ENCODE data around the gene COG3.
A peak's percentile ranks its signal among the peaks of the same experiment; 100 is the strongest.
"Not testable (repeated sequence)": the region's sequence is repeated elsewhere in the genome, so short reads cannot be mapped to it uniquely, and the experiment has no call there.

Gene COG3

GRCh38 chr13:45464687-45465453 is at the start of gene COG3:
Gene COG3 (plus strand): TSS chr13:45464939. CDS start chr13:45465037, 98 bp downstream.
- peak within 1 kb of the TSS; percentile 88 for H3K4me3 ChIP-seq (ENCODE audit: low read depth, low read length)
- DNase-seq (ENCODE audit: low read depth): peak; percentile 96
- TF ChIP-seq CTCF (IDR thresholded peaks at IDR 0.05; ENCODE audit: control insufficient read depth, extremely low read depth, insufficient read depth): no peak; the same call in 1 of the 2 replicates

DNA sequence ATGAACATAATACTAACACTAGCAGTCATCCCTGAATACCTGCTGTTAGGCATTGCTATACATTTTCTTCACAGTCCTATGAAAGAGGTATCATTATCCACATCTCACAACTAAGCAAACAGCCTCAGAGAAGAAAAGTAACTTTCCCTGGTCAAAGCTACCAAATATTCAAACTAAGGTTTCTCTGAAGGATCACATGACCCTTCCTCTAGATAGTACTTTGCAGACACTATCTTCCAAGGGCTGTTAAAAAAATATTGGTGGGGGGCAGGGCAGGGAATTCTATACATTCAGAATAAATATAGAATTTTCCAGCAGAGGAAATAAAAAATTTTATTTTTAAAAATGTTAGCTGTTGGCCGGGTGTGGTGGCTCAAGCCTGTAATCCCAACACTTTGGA is 49.6 kb upstream of the COG3 start:
- no peak for TF ChIP-seq CTCF (IDR thresholded peaks at IDR 0.05; ENCODE audit: control insufficient read depth, extremely low read depth, insufficient read depth)
- no peak overlapping the region for H3K4me3 ChIP-seq (ENCODE audit: low read depth, low read length)
- no peak for DNase-seq (ENCODE audit: low read depth)

DNA sequence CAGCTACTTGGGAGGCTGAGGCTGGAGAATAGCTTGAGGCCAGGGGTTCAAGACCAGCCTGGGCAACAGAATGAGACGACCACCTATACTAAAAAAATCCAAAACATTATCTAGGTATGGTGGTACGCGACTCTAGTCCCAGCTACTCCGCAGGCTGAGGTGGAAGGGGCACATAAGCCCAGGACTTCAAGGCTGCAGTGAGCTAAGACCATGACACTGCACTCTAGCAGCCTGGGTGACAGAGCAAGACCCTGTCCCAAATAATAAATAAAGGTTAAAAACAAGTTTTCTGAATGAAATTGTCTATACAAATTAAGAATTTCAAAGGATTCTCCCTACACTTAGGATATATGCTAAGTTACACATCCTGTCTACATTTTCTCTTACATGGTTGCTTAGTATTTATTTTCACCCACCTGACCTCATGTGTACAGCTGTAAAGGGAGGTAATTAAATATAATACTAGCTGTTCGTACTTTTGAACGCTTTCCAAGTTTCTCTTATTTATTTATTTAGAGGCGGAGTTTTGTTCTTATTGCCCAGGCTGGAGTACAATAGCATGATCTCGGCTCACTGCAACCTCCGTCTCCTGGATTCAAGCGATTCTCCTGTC is 48.1 kb upstream of the COG3 start:
- H3K4me3 ChIP-seq (ENCODE audit: low read depth, low read length): peak overlapping the region; percentile 79
- DNase-seq (ENCODE audit: low read depth): peak; percentile 88
- no peak for TF ChIP-seq CTCF (IDR thresholded peaks at IDR 0.05; ENCODE audit: control insufficient read depth, extremely low read depth, insufficient read depth)

DNA sequence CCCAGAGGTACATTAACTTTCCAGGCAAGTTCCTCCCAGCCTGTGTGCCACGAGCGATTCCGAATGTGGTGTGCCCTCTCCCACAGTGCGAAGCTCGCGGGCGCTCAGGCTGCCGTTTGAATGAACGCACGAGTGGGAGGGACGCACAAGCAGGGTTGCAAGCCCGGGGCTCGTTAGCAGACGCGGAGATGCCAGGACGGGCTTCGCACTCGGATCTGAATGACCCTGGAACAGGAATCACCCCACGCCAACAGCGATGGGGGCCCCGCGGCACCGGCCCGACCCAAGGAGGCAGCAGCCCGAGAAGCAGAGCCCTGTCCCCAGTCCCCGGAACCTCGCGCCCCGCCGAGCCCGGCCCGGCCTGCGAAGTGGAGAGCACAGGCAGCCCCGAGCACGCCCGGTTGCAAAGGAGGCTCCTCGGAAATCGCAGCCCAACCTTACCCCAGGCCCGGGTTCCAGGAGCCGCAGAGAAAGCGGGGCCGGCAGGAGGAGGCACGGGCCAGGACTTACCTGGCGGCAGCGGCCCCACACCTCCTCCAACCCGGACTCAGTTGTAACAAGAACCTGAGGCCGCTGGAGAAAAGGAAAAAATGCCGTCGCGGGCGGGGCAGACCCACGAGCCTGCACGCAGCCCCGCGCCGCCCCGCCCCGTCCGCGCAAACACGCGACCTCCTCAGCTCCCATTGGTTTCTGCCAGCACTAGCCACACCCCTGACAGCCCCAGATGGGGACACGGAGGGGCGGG is 46.8 kb upstream of the COG3 start, which contains the start of gene SLC25A30:
TSS of gene SLC25A30 (minus strand) at position 584 of the 745 bp plus-strand sequence. CDS start 6,948 bp downstream, outside the sequence.
- DNase-seq (ENCODE audit: low read depth): peak; percentile 46
- no peak for TF ChIP-seq CTCF (IDR thresholded peaks at IDR 0.05; ENCODE audit: control insufficient read depth, extremely low read depth, insufficient read depth)
- H3K4me3 ChIP-seq (ENCODE audit: low read depth, low read length): peak within 1 kb of the TSS; percentile 79

GRCh38 chr13:45419389-45419788 is 45.4 kb upstream of the COG3 start:
- not testable (repeated sequence) for DNase-seq (ENCODE audit: low read depth); H3K4me3 ChIP-seq (ENCODE audit: low read depth, low read length)

DNA sequence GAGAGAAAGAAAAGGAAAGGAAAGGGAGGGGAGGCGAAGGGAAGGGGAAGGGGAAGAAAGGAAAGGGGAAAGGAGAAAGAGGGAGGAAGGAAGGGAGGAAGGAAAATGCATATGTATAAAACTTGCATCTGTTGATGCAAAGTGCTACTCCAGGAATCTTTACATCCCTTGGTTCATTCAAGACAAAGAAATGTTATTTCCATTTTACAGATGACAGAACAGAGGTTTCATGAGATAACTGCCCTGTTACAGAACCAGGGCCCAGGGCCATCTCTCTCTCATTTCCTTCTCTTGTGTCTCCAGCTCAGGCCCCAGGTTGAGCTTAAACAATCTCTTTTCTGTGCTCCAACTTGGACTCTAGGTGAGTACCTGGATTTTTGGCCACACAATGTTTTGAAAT is 44.8 kb upstream of the COG3 start:
- TF ChIP-seq CTCF (IDR thresholded peaks at IDR 0.05; ENCODE audit: control insufficient read depth, extremely low read depth, insufficient read depth): no peak
- no peak overlapping the region for H3K4me3 ChIP-seq (ENCODE audit: low read depth, low read length)
- DNase-seq (ENCODE audit: low read depth): no peak

DNA sequence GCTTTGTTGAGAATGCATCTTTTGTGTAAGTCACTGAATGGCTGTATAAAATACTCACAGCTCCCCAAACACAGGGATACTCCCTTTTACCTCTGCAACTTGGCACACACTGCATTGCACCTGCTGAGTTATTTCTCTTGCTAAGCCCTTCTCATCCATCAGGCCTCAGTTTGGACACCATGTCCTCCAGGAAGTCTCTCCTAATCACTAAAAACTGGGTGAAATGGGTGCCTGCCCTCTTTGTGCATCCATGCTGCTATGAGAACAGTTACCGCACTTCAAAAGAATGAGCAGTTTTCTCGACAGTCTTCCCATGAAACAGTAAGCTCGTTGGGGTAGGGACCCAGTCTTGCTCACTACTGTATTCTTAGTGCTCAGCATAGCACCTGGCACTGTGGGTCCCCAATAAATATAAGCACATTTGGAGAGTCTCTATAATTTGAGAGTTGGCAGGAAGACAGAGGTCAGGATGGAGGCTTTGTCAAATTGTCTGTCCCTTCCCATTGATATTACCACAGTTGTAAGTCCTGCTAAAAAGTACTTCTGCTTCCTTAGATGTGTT is 41.9 kb upstream of the COG3 start:
- no peak for DNase-seq (ENCODE audit: low read depth)
- TF ChIP-seq CTCF (IDR thresholded peaks at IDR 0.05; ENCODE audit: control insufficient read depth, extremely low read depth, insufficient read depth): no peak

GRCh38 chr13:45426056-45426841 is 38.5 kb upstream of the COG3 start:
- H3K4me3 ChIP-seq (ENCODE audit: low read depth, low read length); DNase-seq (ENCODE audit: low read depth): not testable (repeated sequence)

More for the DNA sequence above, 41.9 kb upstream of the COG3 start:
- H3K4me3 ChIP-seq (ENCODE audit: low read depth, low read length): no peak overlapping the region
